GM18508 (cell line): ENCODE data around the gene BAK1.

Experiments
- ATAC-seq: cut with Tn5 transposase; IDR thresholded peaks from one replicate; pipeline ENCODE4 v1.9.1; 2021; ENCODE audit warnings: moderate number of reproducible peaks; ENCODE audit not compliant: insufficient read depth, unreplicated experiment

BAK1 gene

GRCh38 chr6:33579828-33580714 lies at the start of gene BAK1:
BAK1 (minus strand) TSS chr6:33580276; CDS start chr6:33577604, 2,672 bp downstream.
- peak; percentile 80 for ATAC-seq

GRCh38 chr6:33628401-33628964 lies 48.4 kb upstream of the BAK1 start:
- no peak for ATAC-seq

GRCh38 chr6:33627876-33628275 lies 47.8 kb upstream of the BAK1 start:
- no peak for ATAC-seq

- no peak for ATAC-seq
Measured at GRCh38 chr6:33624856-33625255, 44.8 kb upstream of the BAK1 start.

- ATAC-seq: no peak
Measured at GRCh38 chr6:33623895-33624381, 43.9 kb upstream of the BAK1 start.

- ATAC-seq: no peak
Measured at GRCh38 chr6:33622456-33623431, 42.7 kb upstream of the BAK1 start.

- no peak for ATAC-seq
Measured at GRCh38 chr6:33621711-33622388, 41.8 kb upstream of the BAK1 start.

- no peak for ATAC-seq
Measured at GRCh38 chr6:33620856-33621710, 41.0 kb upstream of the BAK1 start, which contains the start of gene ITPR3. ITPR3 (plus strand) TSS chr6:33621322; CDS start chr6:33621603, 281 bp downstream.

- ATAC-seq: no peak
Measured at GRCh38 chr6:33620158-33620855, 40.2 kb upstream of the BAK1 start.

- no peak for ATAC-seq
Measured at GRCh38 chr6:33619166-33619840, 39.2 kb upstream of the BAK1 start.

GRCh38 chr6:33616913-33617312 lies 36.8 kb upstream of the BAK1 start:
- ATAC-seq: no peak

- no peak for ATAC-seq
Measured at GRCh38 chr6:33616113-33616512, 36.0 kb upstream of the BAK1 start.

GRCh38 chr6:33613795-33614168 lies 33.7 kb upstream of the BAK1 start:
- no peak for ATAC-seq

GRCh38 chr6:33613146-33613794 lies 33.2 kb upstream of the BAK1 start:
- ATAC-seq: no peak

GRCh38 chr6:33610779-33611732 lies 31.0 kb upstream of the BAK1 start:
- ATAC-seq: no peak

GRCh38 chr6:33610067-33610466 lies 30.0 kb upstream of the BAK1 start:
- ATAC-seq: no peak
